ENCODE data around the gene GNAQ. TPM values are rescaled to one million over a fixed set of nuclear protein-coding genes. Genes with fewer than 3 reads are reported as not detected.

GNAQ gene
- total RNA-seq (10 to 100 TPM; 82.1 to 95.5 TPM), polyA plus RNA-seq (ENCODE audit: insufficient read length in 6 of 6) (10 to 100 TPM; 55.5 to 66.7 (median 61.7) TPM)
- long read RNA-seq, donor 1, full-length matches to known transcripts = 15 of 25 reads
- long read RNA-seq, donor 1, partial matches to known transcripts = 10 of 25 reads
- long read RNA-seq, donor 1, other reads (novel, unspliced or antisense) = 0 of 25 reads
- long read RNA-seq, donor 2, full-length matches to known transcripts = 14 of 14 reads
- long read RNA-seq, donor 2, partial matches to known transcripts = 0 of 14 reads
- long read RNA-seq, donor 2, other reads (novel, unspliced or antisense) = 0 of 14 reads
- long read RNA-seq, donor 3, full-length matches to known transcripts = 8 of 8 reads
- long read RNA-seq, donor 3, partial matches to known transcripts = 0 of 8 reads
- long read RNA-seq, donor 3, other reads (novel, unspliced or antisense) = 0 of 8 reads
- long read RNA-seq, donor 4, partial matches to known transcripts = 0 of 6 reads
- long read RNA-seq, donor 4, other reads (novel, unspliced or antisense) = 6 of 6 reads
- long read RNA-seq, donor 5, full-length matches to known transcripts = 14 of 14 reads
- long read RNA-seq, donor 5, partial matches to known transcripts = 0 of 14 reads
- long read RNA-seq, donor 5, other reads (novel, unspliced or antisense) = 0 of 14 reads
- long read RNA-seq, donor 6, full-length matches to known transcripts = 12 of 12 reads
- long read RNA-seq, donor 6, partial matches to known transcripts = 0 of 12 reads
- long read RNA-seq, donor 6, other reads (novel, unspliced or antisense) = 0 of 12 reads
- long read RNA-seq, donor 7, full-length matches to known transcripts = 10 of 10 reads
- long read RNA-seq, donor 7, partial matches to known transcripts = 0 of 10 reads
- long read RNA-seq, donor 7, other reads (novel, unspliced or antisense) = 0 of 10 reads
- long read RNA-seq, donor 8, full-length matches to known transcripts = 16 of 25 reads
- long read RNA-seq, donor 8, partial matches to known transcripts = 9 of 25 reads
- long read RNA-seq, donor 8, other reads (novel, unspliced or antisense) = 0 of 25 reads
- long read RNA-seq, donor 9 = 0 reads
- long read RNA-seq, donor 10, partial matches to known transcripts = 0 of 1 reads
- long read RNA-seq, donor 10, other reads (novel, unspliced or antisense) = 1 of 1 reads
- long read RNA-seq, donor 11, full-length matches to known transcripts = 28 of 116 reads
- long read RNA-seq, donor 11, partial matches to known transcripts = 88 of 116 reads
- long read RNA-seq, donor 11, other reads (novel, unspliced or antisense) = 0 of 116 reads
- long read RNA-seq, donor 12, full-length matches to known transcripts = 15 of 15 reads
- long read RNA-seq, donor 12, partial matches to known transcripts = 0 of 15 reads
- long read RNA-seq, donor 12, other reads (novel, unspliced or antisense) = 0 of 15 reads

GRCh38 chr9:78031444-78031892 is at the start of gene GNAQ:
Gene GNAQ (minus strand): TSS chr9:78031811. CDS start chr9:78031235, 576 bp downstream.
- H3K27me3 ChIP-seq = no peaks in the 10 kb centered on the region
- intact Hi-C loops (cut with DNase I) = no loop called here
- H3K9me3 ChIP-seq = no peaks in the 10 kb centered on the region
- H3K4me1 ChIP-seq = peaks cover 12 to 60% of the 10 kb centered on the region in 2 donors
- H3K27ac ChIP-seq = peak within 1 kb of the TSS; percentile 95
- ATAC-seq = no peak
- TF ChIP-seq, protein P1, sequence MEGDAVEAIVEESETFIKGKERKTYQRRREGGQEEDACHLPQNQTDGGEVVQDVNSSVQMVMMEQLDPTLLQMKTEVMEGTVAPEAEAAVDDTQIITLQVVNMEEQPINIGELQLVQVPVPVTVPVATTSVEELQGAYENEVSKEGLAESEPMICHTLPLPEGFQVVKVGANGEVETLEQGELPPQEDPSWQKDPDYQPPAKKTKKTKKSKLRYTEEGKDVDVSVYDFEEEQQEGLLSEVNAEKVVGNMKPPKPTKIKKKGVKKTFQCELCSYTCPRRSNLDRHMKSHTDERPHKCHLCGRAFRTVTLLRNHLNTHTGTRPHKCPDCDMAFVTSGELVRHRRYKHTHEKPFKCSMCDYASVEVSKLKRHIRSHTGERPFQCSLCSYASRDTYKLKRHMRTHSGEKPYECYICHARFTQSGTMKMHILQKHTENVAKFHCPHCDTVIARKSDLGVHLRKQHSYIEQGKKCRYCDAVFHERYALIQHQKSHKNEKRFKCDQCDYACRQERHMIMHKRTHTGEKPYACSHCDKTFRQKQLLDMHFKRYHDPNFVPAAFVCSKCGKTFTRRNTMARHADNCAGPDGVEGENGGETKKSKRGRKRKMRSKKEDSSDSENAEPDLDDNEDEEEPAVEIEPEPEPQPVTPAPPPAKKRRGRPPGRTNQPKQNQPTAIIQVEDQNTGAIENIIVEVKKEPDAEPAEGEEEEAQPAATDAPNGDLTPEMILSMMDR (IDR thresholded peaks at IDR 0.05) = no peak
- H3K4me3 ChIP-seq = peak within 1 kb of the TSS; percentile 59 to 87
- H3K36me3 ChIP-seq = no peaks in the 10 kb centered on the region
- DNase-seq = peak in 1 of 4 donors; percentile 32

- Histone ChIP-seq H3K9me3 (peaks cover 0 to 13% of the 10 kb centered on the region in 2 donors), H3K36me3 (no peaks in the 10 kb centered on the region), H3K27me3 (no peaks in the 10 kb centered on the region), H3K27ac (no peak overlapping the region), H3K4me3 (no peak overlapping the region), H3K4me1 (peaks cover 0 to 15% of the 10 kb centered on the region in 2 donors)
- TF ChIP-seq, protein P1 (IDR thresholded peaks at IDR 0.05) = no peak
- DNase-seq (no peak), ATAC-seq (no peak)
- intact Hi-C loops (cut with DNase I) = no loop called here
Observed at GRCh38 chr9:78074385-78075291, 43.0 kb upstream of the GNAQ start.

GRCh38 chr9:78073722-78074121 is 42.1 kb upstream of the GNAQ start:
- Histone ChIP-seq H3K4me3 (no peak overlapping the region), H3K36me3 (no peaks in the 10 kb centered on the region), H3K4me1 (peaks cover 0 to 15% of the 10 kb centered on the region in 2 donors), H3K27ac (no peak overlapping the region), H3K9me3 (peaks cover 0 to 6% of the 10 kb centered on the region in 2 donors), H3K27me3 (no peaks in the 10 kb centered on the region)
- intact Hi-C loops (cut with DNase I) = no loop called here
- ATAC-seq (no peak), DNase-seq (no peak)
- TF ChIP-seq, protein P1 (IDR thresholded peaks at IDR 0.05) = no peak

DNA sequence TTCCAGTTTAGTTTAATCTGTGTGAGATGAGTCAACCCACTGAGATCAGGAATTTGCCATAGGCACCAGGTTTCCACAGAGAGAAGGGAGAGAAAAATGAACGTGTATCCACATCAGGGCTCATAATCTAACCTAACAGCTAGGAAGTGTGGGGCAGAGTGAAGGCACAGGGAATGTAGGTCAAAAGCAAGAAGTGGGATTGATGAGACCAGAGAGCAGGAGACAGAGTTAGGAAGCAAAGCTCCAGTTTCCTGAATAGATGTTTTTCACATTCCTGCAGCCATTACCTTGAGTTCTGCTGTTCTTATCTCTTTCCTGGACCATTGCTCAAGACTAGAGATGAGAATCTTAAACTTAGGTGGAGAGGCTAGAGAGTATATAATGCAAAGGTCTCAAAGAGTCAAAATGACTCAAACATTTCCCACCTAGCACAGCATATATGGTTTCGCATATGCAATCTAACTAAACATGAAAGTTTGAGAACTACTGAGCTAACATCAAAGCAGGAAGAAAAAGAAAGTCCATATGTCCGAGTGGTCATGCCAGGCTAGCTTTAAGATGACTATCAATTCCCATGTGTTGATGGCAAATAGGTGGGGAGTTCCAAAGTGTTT is 41.1 kb upstream of the GNAQ start:
- intact Hi-C loops (cut with DNase I) = no loop called here
- Histone ChIP-seq H3K36me3 (no peaks in the 10 kb centered on the region), H3K27me3 (no peaks in the 10 kb centered on the region), H3K27ac (no peak overlapping the region), H3K4me1 (peaks cover 0 to 15% of the 10 kb centered on the region in 2 donors), H3K4me3 (no peak overlapping the region), H3K9me3 (peaks cover 0 to 3% of the 10 kb centered on the region in 2 donors)
- DNase-seq (no peak), ATAC-seq (no peak)
- TF ChIP-seq, protein P1 (IDR thresholded peaks at IDR 0.05) = no peak
